Peyer's patch (tissue), 4 donors: ENCODE data around the gene IRAK1.

Source experiments
- CTCF ChIP-seq, 6 experiments: fragments of 450-650 bp in 4 of 6; fragments of 200-600 bp in 2 of 6; sonication (generic) in 1 of 6; IDR thresholded peaks; one replicate each; pipeline ENCODE4 v1.5.1; 2017 to 2019; ENCODE audit warnings: antibody characterized with exemption in 6 of 6, mild to moderate bottlenecking in 3 of 6, moderate library complexity in 1 of 6
- POLR2A ChIP-seq, 2 donors: fragments of 450-650 bp; IDR thresholded peaks; one replicate each; pipeline ENCODE4 v1.5.1; 2017; ENCODE audit warnings: antibody characterized with exemption in 2 of 2, mild to moderate bottlenecking in 2 of 2, moderate library complexity in 2 of 2

- TF ChIP-seq CTCF (IDR thresholded peaks at IDR 0.05) (no peak), POLR2A (IDR thresholded peaks at IDR 0.05) (no peak)
Observed at GRCh38 chrX:154038656-154039055, 19.0 kb upstream of the IRAK1 start.
